Activated T-helper 2 cell treated with anti-CD3 and anti-CD28 coated beads, Interferon-gamma antibody, Interleukin-2, Interleukin-4, amounts not matched to agents 10 μg/mL and 5 μg/mL and 100 μg/mL, durations not matched to agents 14 hours and 24 hours and 36 hours (primary cell): ENCODE measurements around the gene PCDHGB7. TPM values are rescaled to one million over a fixed set of nuclear protein-coding genes. Genes with fewer than 3 reads are reported as not detected.
A peak's percentile ranks its signal among the peaks of the same experiment; 100 is the strongest.
"Not testable (repeated sequence)": the region's sequence is repeated elsewhere in the genome, so short reads cannot be mapped to it uniquely, and the experiment has no call there.

Experiments
- DNase-seq: peaks from one replicate; pipeline ENCODE4 v3.0.0; 2021; ENCODE audit warnings: low spot score
- H3K27ac Mint-ChIP-seq: one replicate; pipeline ENCODE4 v1.8.0; 2021; ENCODE audit warnings: mixed read lengths
- H3K27me3 Mint-ChIP-seq: one replicate; pipeline ENCODE4 v1.8.0; 2021; ENCODE audit warnings: low read depth, mixed read lengths
- H3K36me3 Mint-ChIP-seq: one replicate; pipeline ENCODE4 v1.8.0; 2021; ENCODE audit warnings: low read depth, mixed read lengths
- H3K4me1 Mint-ChIP-seq: one replicate; pipeline ENCODE4 v1.8.0; 2021; ENCODE audit warnings: low read depth, mixed read lengths
- H3K4me3 Mint-ChIP-seq: one replicate; pipeline ENCODE4 v1.8.0; 2021; ENCODE audit warnings: low read depth, mild to moderate bottlenecking, moderate library complexity, mixed read lengths
- H3K9me3 Mint-ChIP-seq: one replicate; pipeline ENCODE4 v1.8.0; 2021; ENCODE audit warnings: mixed read lengths
- intact Hi-C: fragments of 100-400 bp; cut with micrococcal nuclease; formaldehyde crosslinking; loops from one replicate; pipeline ENCODE4 v1.15.1; 2023
- total RNA-seq: library from RNA; stranded (reverse); gene quantifications from 2 replicates; pipeline ENCODE4 v1.2.3, GENCODE V29; 2022

PCDHGB7 gene
- total RNA-seq, 1 donor from 2014 or later: 0.23 TPM

- not testable (repeated sequence) for H3K27ac Mint-ChIP-seq
Measured at GRCh38 chr5:141407790-141408505, 9.5 kb upstream of the PCDHGB7 start, which contains the start of gene PCDHGB6. Gene PCDHGB6, plus strand, starts transcription at chr5:141408021. Its CDS starts 182 bp downstream, at chr5:141408203.

GRCh38 chr5:141409598-141410306, 7.7 kb upstream of the PCDHGB7 start:
- Mint-ChIP-seq H3K4me1 (peaks cover 16% of the 10 kb centered on the region), H3K9me3 (peaks cover 24% of the 10 kb centered on the region), H3K4me3 (no peak overlapping the region), H3K27ac (no peak overlapping the region), H3K36me3 (peaks cover 13% of the 10 kb centered on the region), H3K27me3 (peaks cover 51% of the 10 kb centered on the region)
- intact Hi-C loops: loop anchor here (5.0 kb wide), 1 partner anchor 172 kb away; no protein-coding TSS in a partner anchor
- DNase-seq: no peak

More at GRCh38 chr5:141407790-141408505, 9.5 kb upstream of the PCDHGB7 start, which contains the start of gene PCDHGB6:
- peak within 1 kb of the TSS; percentile 55 for H3K4me3 Mint-ChIP-seq
- H3K9me3 Mint-ChIP-seq: peaks cover 23% of the 10 kb centered on the region
- not testable (repeated sequence) for DNase-seq, H3K4me1 Mint-ChIP-seq
- H3K36me3 Mint-ChIP-seq: peaks cover 10% of the 10 kb centered on the region
- intact Hi-C loops: loop anchor here (5.0 kb wide), 1 partner anchor 171 kb away; no protein-coding TSS in a partner anchor
- H3K27me3 Mint-ChIP-seq: peaks cover 40% of the 10 kb centered on the region

GRCh38 chr5:141411575-141411974, 5.9 kb upstream of the PCDHGB7 start:
- Mint-ChIP-seq H3K9me3 (peaks cover 24% of the 10 kb centered on the region), H3K36me3 (peaks cover 13% of the 10 kb centered on the region), H3K27ac (no peak overlapping the region), H3K4me3 (no peak overlapping the region), H3K4me1 (peaks cover 16% of the 10 kb centered on the region), H3K27me3 (peaks cover 61% of the 10 kb centered on the region)
- intact Hi-C loops: no loop called here
- DNase-seq: no peak

- peaks cover 16% of the 10 kb centered on the region for H3K36me3 Mint-ChIP-seq
- intact Hi-C loops: loop anchor here (2.0 kb wide), 1 partner anchor 100 kb away; no protein-coding TSS in a partner anchor
- peaks cover 60% of the 10 kb centered on the region for H3K27me3 Mint-ChIP-seq
- H3K4me1 Mint-ChIP-seq: peaks cover 18% of the 10 kb centered on the region
- H3K9me3 Mint-ChIP-seq: peaks cover 18% of the 10 kb centered on the region
- peak within 1 kb of the TSS; percentile 82 for H3K4me3 Mint-ChIP-seq
- DNase-seq: no peak
- no peak within 1 kb of the TSS for H3K27ac Mint-ChIP-seq
Measured at GRCh38 chr5:141412854-141413539, 4.5 kb upstream of the PCDHGB7 start, which contains the start of gene PCDHGA10. Gene PCDHGA10, plus strand, starts transcription at chr5:141412987. Its CDS starts 189 bp downstream, at chr5:141413176.

- peaks cover 62% of the 10 kb centered on the region for H3K27me3 Mint-ChIP-seq
- intact Hi-C loops: loop anchor here (2.0 kb wide), 1 partner anchor 99 kb away; no protein-coding TSS in a partner anchor
Measured at GRCh38 chr5:141413540-141414069, 3.9 kb upstream of the PCDHGB7 start.

GRCh38 chr5:141414548-141415274, 2.8 kb upstream of the PCDHGB7 start:
- H3K27me3 Mint-ChIP-seq: peaks cover 59% of the 10 kb centered on the region
- peaks cover 19% of the 10 kb centered on the region for H3K4me1 Mint-ChIP-seq
- intact Hi-C loops, H3K27ac Mint-ChIP-seq, DNase-seq: not testable (repeated sequence)
- H3K36me3 Mint-ChIP-seq: peaks cover 12% of the 10 kb centered on the region
- H3K9me3 Mint-ChIP-seq: peaks cover 21% of the 10 kb centered on the region
- peak overlapping the region; percentile 17 for H3K4me3 Mint-ChIP-seq

More at GRCh38 chr5:141413540-141414069, 3.9 kb upstream of the PCDHGB7 start:
- Mint-ChIP-seq H3K4me1 (peaks cover 19% of the 10 kb centered on the region), H3K27ac (no peak overlapping the region), H3K36me3 (peaks cover 16% of the 10 kb centered on the region), H3K4me3 (peak overlapping the region; percentile 82), H3K9me3 (peaks cover 21% of the 10 kb centered on the region)
- no peak for DNase-seq

GRCh38 chr5:141415275-141415618, 2.2 kb upstream of the PCDHGB7 start:
- H3K27ac Mint-ChIP-seq, DNase-seq, H3K4me3 Mint-ChIP-seq, intact Hi-C loops: not testable (repeated sequence)
- Mint-ChIP-seq H3K36me3 (peaks cover 12% of the 10 kb centered on the region), H3K27me3 (peaks cover 61% of the 10 kb centered on the region), H3K9me3 (peaks cover 19% of the 10 kb centered on the region), H3K4me1 (peaks cover 19% of the 10 kb centered on the region)

- H3K36me3 Mint-ChIP-seq: peaks cover 7% of the 10 kb centered on the region
- H3K27ac Mint-ChIP-seq: no peak overlapping the region
- peaks cover 68% of the 10 kb centered on the region for H3K27me3 Mint-ChIP-seq
- DNase-seq: no peak
- H3K9me3 Mint-ChIP-seq: peaks cover 22% of the 10 kb centered on the region
- peaks cover 14% of the 10 kb centered on the region for H3K4me1 Mint-ChIP-seq
- H3K4me3 Mint-ChIP-seq: no peak overlapping the region
- intact Hi-C loops: no loop called here
Measured at GRCh38 chr5:141419074-141419880, 1.8 kb downstream of the PCDHGB7 start.

- peaks cover 10% of the 10 kb centered on the region for H3K4me1 Mint-ChIP-seq
- intact Hi-C loops: loop anchor here (2.0 to 5.0 kb wide), 4 partner anchors 56 to 144 kb away; partner anchors contain the start of genes PCDHGA2, PCDHGA4, PCDHGB2 and PCDHGC3
- peaks cover 19% of the 10 kb centered on the region for H3K9me3 Mint-ChIP-seq
- no peak for DNase-seq
- peaks cover 63% of the 10 kb centered on the region for H3K27me3 Mint-ChIP-seq
- peak within 1 kb of the TSS; percentile 81 for H3K4me3 Mint-ChIP-seq
- H3K27ac Mint-ChIP-seq: no peak within 1 kb of the TSS
- H3K36me3 Mint-ChIP-seq: peaks cover 7% of the 10 kb centered on the region
Measured at GRCh38 chr5:141420855-141421488, 3.5 kb downstream of the PCDHGB7 start, which contains the start of gene PCDHGA11. Gene PCDHGA11, plus strand, starts transcription at chr5:141421051. Its CDS starts 177 bp downstream, at chr5:141421228.

- Mint-ChIP-seq H3K36me3 (peaks cover 7% of the 10 kb centered on the region), H3K4me3 (peak overlapping the region; percentile 81), H3K27me3 (peaks cover 59% of the 10 kb centered on the region), H3K9me3 (peaks cover 19% of the 10 kb centered on the region), H3K4me1 (peaks cover 10% of the 10 kb centered on the region), H3K27ac (no peak overlapping the region)
- intact Hi-C loops: loop anchor here (2.0 to 5.0 kb wide), 4 partner anchors 56 to 143 kb away; partner anchors contain the start of genes PCDHGA2, PCDHGA4, PCDHGB2 and PCDHGC3
- no peak for DNase-seq
Measured at GRCh38 chr5:141421489-141421855, 4.0 kb downstream of the PCDHGB7 start.
